Lower lobe of right lung (tissue), 2 donors: ENCODE data around the gene GCH1. TPM values are rescaled to one million over a fixed set of nuclear protein-coding genes. Genes with fewer than 3 reads are reported as not detected.
"Not testable (repeated sequence)": the region's sequence is repeated elsewhere in the genome, so short reads cannot be mapped to it uniquely, and the experiment has no call there.

ENCODE experiments used
- ATAC-seq, 2 donors: fragments of 200-7000 bp; cut with Tn5 transposase; one replicate each; pipeline ENCODE4 v1.9.1; 2020 to 2022; ENCODE audit warnings: mild to moderate bottlenecking in 2 of 2, moderate library complexity in 2 of 2
- DNase-seq: peaks from one replicate; pipeline ENCODE4 v3.0.0-alpha.2; 2020
- H3K27ac ChIP-seq: fragments of 200-600 bp; one replicate; pipeline ENCODE4 v1.8.0; 2022
- H3K27me3 ChIP-seq: fragments of 200-600 bp; one replicate; pipeline ENCODE4 v1.8.0; 2022; ENCODE audit warnings: low read depth
- H3K36me3 ChIP-seq: fragments of 200-600 bp; one replicate; pipeline ENCODE4 v1.8.0; 2022; ENCODE audit warnings: mild to moderate bottlenecking
- H3K4me1 ChIP-seq: fragments of 200-600 bp; one replicate; pipeline ENCODE4 v1.8.0; 2022
- H3K4me3 ChIP-seq: fragments of 200-600 bp; one replicate; pipeline ENCODE4 v1.8.0; 2022; ENCODE audit warnings: mild to moderate bottlenecking
- H3K9me3 ChIP-seq: fragments of 200-600 bp; one replicate; pipeline ENCODE4 v1.8.0; 2022
- CTCF ChIP-seq: fragments of 200-600 bp; IDR thresholded peaks from one replicate; pipeline ENCODE4 v1.8.0; 2022; ENCODE audit warnings: antibody characterized with exemption, mild to moderate bottlenecking
- intact Hi-C: fragments of 100-400 bp; cut with DNase I; formaldehyde crosslinking; loops from one replicate; pipeline ENCODE4 v1.11.0; 2022
- total RNA-seq: library from RNA; stranded (reverse); fragmentation: NEBNext Ultra II Directional; extraction: Animal tissue kit (Norgen Biotek cat#: 25700); gene quantifications from one replicate; pipeline ENCODE4 v1.2.1, GENCODE V29; 2021
- donor health status: DM: no; HTN: yes; CAD: no; lungs with severe emphysema.

Gene GCH1
- total RNA-seq, 1 donor from 2014 or later: 12.7 TPM

GRCh38 chr14:54804538-54805041 is 98.0 kb downstream of the GCH1 start:
- intact Hi-C loops: no loop called here
- H3K9me3 ChIP-seq: no peaks in the 10 kb centered on the region
- no peak for ATAC-seq

DNA sequence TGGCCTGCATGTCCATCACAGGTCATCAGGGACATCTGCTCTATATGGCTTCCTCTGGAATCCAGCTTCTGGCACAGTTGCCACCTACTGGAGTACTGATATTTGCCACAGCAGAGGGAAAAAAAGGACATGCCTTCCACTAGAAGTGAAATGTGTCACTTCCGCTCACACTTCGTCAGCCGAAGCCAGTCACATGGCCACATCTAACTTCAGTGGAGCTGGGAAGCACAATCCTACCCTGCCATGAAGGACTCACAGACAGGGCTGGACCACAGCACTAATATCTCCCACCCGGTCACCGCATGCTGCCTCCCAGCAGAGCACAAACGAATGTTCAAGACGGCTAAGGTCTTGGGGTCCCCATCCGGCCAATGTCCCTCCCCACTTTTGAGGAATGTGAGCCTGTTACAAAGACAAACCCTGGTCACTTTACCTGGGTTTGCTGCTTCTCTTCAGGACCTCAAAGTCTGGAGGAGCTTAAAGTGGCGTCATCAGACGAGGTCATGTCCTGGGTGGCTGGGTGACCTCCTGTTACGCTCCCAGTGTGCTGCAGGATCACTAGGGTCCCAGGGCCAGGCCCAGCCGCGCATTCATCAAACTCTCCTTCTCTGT is 98.6 kb downstream of the GCH1 start:
- TF ChIP-seq CTCF: no peak
- intact Hi-C loops: no loop called here
- H3K4me1 ChIP-seq: peaks cover 9% of the 10 kb centered on the region
- no peak overlapping the region for H3K4me3 ChIP-seq
- ATAC-seq: no peak
- H3K27ac ChIP-seq: no peak overlapping the region
- no peaks in the 10 kb centered on the region for H3K36me3 ChIP-seq
- no peaks in the 10 kb centered on the region for H3K9me3 ChIP-seq
- no peak for DNase-seq
- H3K27me3 ChIP-seq: no peaks in the 10 kb centered on the region

More at GRCh38 chr14:54804538-54805041, 98.0 kb downstream of the GCH1 start:
- TF ChIP-seq CTCF: no peak
- Histone ChIP-seq H3K27ac (no peak overlapping the region), H3K4me1 (peaks cover 9% of the 10 kb centered on the region), H3K27me3 (no peaks in the 10 kb centered on the region), H3K4me3 (no peak overlapping the region), H3K36me3 (no peaks in the 10 kb centered on the region)
- DNase-seq: no peak

DNA sequence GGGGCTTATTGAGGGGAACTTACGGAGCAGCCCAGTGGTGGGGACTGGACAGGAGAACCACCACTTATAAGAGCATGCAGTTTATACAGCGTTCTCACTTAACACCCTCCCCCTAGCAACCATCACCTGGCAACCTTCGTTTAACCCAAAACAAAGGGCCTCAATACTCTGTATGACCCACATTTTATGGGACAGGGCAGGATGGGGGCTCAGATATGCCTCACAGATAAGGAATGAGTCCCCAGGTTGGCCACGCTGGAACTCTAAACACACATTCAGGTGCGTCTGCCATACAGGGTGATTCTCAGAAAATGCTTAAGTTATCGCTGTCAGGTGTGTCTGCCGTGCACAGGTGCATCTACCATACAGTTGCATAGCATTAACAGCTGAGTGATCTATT is 99.2 kb downstream of the GCH1 start:
- H3K27me3 ChIP-seq: no peaks in the 10 kb centered on the region
- ATAC-seq (no peak), DNase-seq (no peak)
- H3K4me3 ChIP-seq: no peak overlapping the region
- no peaks in the 10 kb centered on the region for H3K9me3 ChIP-seq
- H3K4me1 ChIP-seq: peaks cover 9% of the 10 kb centered on the region
- H3K27ac ChIP-seq: no peak overlapping the region
- no peak for TF ChIP-seq CTCF
- H3K36me3 ChIP-seq: no peaks in the 10 kb centered on the region
- intact Hi-C loops: no loop called here

DNA sequence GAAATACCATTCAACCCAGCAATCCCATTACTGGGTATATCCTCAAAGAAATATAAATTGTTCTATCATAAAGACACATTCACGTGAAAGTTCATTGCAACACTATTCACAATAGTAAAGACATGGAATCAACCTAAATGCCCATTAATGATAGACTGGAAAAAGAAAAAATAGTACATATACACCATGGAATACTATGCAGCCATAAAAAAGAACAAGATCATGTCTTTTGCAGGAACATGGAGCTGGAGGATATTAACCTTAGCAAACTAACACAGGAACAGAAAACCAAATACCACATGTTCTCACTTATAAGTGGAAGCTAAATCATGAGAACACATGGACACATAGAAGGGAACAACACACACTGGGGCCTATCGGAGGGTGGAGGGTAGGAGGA is 101.1 kb downstream of the GCH1 start:
- H3K4me1 ChIP-seq, H3K27ac ChIP-seq, intact Hi-C loops, H3K36me3 ChIP-seq, H3K9me3 ChIP-seq, DNase-seq, ATAC-seq, H3K27me3 ChIP-seq, H3K4me3 ChIP-seq: not testable (repeated sequence)

- no peaks in the 10 kb centered on the region for H3K27me3 ChIP-seq
- no peaks in the 10 kb centered on the region for H3K36me3 ChIP-seq
- peaks cover 5% of the 10 kb centered on the region for H3K9me3 ChIP-seq
- ATAC-seq (no peak), DNase-seq (no peak)
- intact Hi-C loops: no loop called here
- H3K27ac ChIP-seq: no peak overlapping the region
- H3K4me1 ChIP-seq: no peaks in the 10 kb centered on the region
- H3K4me3 ChIP-seq: no peak overlapping the region
- TF ChIP-seq CTCF: no peak
Observed at GRCh38 chr14:54798465-54799124, 104.0 kb downstream of the GCH1 start.

- H3K4me3 ChIP-seq: no peak overlapping the region
- intact Hi-C loops: no loop called here
- H3K9me3 ChIP-seq: peaks cover 5% of the 10 kb centered on the region
- no peaks in the 10 kb centered on the region for H3K36me3 ChIP-seq
- H3K27me3 ChIP-seq: no peaks in the 10 kb centered on the region
- DNase-seq (no peak), ATAC-seq (no peak)
- no peak overlapping the region for H3K27ac ChIP-seq
- H3K4me1 ChIP-seq: no peaks in the 10 kb centered on the region
- no peak for TF ChIP-seq CTCF
Observed at GRCh38 chr14:54797986-54798385, 104.6 kb downstream of the GCH1 start.
